AG04450 (cell line): ENCODE data around the gene FAM120AOS. TPM values are rescaled to one million over a fixed set of nuclear protein-coding genes. Genes with fewer than 3 reads are reported as not detected.

Source experiments
- CTCF ChIA-PET: fragments of 300-600, 350-600 bp; formaldehyde crosslinking; extraction: SDS; loops from one replicate; lab custom pipeline; 2022; ENCODE audit warnings: antibody characterized with exemption, inconsistent platforms; lab: Charles Lee
- POLR2A ChIA-PET: fragments of 350-600 bp; formaldehyde crosslinking; extraction: SDS; loops from one replicate; lab custom pipeline; 2021; ENCODE audit warnings: antibody characterized with exemption, inconsistent platforms; lab: Yijun Ruan, JAX
- DNase-seq: peaks from one replicate; pipeline ENCODE4 v3.0.0-alpha.2; 2011; ENCODE audit warnings: low read depth, low spot score
- H3K27ac ChIP-seq: one replicate; pipeline ENCODE4 v1.5.1; 2012; ENCODE audit warnings: low read depth, low read length, control low read depth
- H3K27me3 ChIP-seq: one replicate; pipeline ENCODE4 v1.6.0; 2012; ENCODE audit warnings: low read length; ENCODE audit not compliant: control insufficient read depth, insufficient read depth
- H3K4me3 ChIP-seq: 2 replicates; pipeline ENCODE4 v1.5.1; 2011; ENCODE audit warnings: mild to moderate bottlenecking, low read depth, low read length, control low read depth
- H3K9me3 ChIP-seq: 2 replicates; pipeline ENCODE4 v1.5.1; 2012; ENCODE audit warnings: low read length; ENCODE audit not compliant: control insufficient read depth, insufficient read depth
- CTCF ChIP-seq: IDR thresholded peaks from 2 replicates; pipeline ENCODE4 v1.5.1; 2011; ENCODE audit warnings: low read depth, low read length, control low read depth, inconsistent platforms
- polyA plus RNA-seq: library from polyadenylated mRNA; depleted of rRNA; stranded (reverse); fragments of >200 nt; gene quantifications from 2 replicates; pipeline ENCODE4 v1.2.3, GENCODE V29; 2011

FAM120AOS gene
- polyA plus RNA-seq, 1 experiment, result 42.9 TPM

- Histone ChIP-seq H3K27me3 (no peaks in the 10 kb centered on the region), H3K27ac (no peak overlapping the region), H3K4me3 (no peak overlapping the region), H3K9me3 (no peaks in the 10 kb centered on the region)
- ChIA-PET POLR2A (no interaction called here), CTCF (no interaction called here)
- DNase-seq, result no peak
- no peak for TF ChIP-seq CTCF
Observed at GRCh38 chr9:93461414-93461743, 8.0 kb upstream of the FAM120AOS start.

- DNase-seq, result no peak
- Histone ChIP-seq H3K27me3 (no peaks in the 10 kb centered on the region), H3K9me3 (no peaks in the 10 kb centered on the region), H3K27ac (no peak overlapping the region), H3K4me3 (no peak overlapping the region)
- no peak for TF ChIP-seq CTCF
- CTCF ChIA-PET, result interaction anchor here (1.4 kb wide), 1 partner anchor 106 kb away, joined by 5 read pairs; no protein-coding TSS in a partner anchor
- POLR2A ChIA-PET, result no interaction called here
Observed at GRCh38 chr9:93460689-93461413, 7.5 kb upstream of the FAM120AOS start.

GRCh38 chr9:93459432-93459847 lies 6.1 kb upstream of the FAM120AOS start:
- H3K27ac ChIP-seq, result no peak overlapping the region
- no peaks in the 10 kb centered on the region for H3K9me3 ChIP-seq
- no peak overlapping the region for H3K4me3 ChIP-seq
- no peaks in the 10 kb centered on the region for H3K27me3 ChIP-seq
- no peak for DNase-seq
- POLR2A ChIA-PET, result no interaction called here
- TF ChIP-seq CTCF, result no peak
- CTCF ChIA-PET, result interaction anchor here (1.4 kb wide), 1 partner anchor 107 kb away, joined by 5 read pairs; no protein-coding TSS in a partner anchor

DNA sequence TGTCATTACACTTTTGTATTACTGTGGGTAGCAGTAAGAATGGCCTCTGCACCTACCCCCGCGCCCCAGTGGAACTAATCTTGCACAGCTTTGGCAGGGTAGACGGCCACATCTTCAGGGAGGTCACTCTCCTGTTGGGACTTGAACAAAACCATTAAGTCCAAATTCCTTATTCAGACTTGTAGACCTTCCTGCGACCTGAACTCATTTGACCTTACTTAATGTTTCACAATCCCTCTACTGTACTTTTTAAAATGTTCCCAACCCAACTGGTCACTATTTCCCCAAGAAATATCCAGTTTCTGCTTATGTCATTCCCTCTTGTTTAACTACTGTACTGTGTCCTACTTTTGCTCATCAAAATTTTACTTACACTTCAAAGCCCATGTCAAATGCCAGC lies 5.3 kb upstream of the FAM120AOS start:
- ChIA-PET POLR2A (no interaction called here), CTCF (no interaction called here)
- no peak overlapping the region for H3K4me3 ChIP-seq
- TF ChIP-seq CTCF, result no peak
- H3K9me3 ChIP-seq, result no peaks in the 10 kb centered on the region
- no peak for DNase-seq
- H3K27ac ChIP-seq, result no peak overlapping the region
- no peaks in the 10 kb centered on the region for H3K27me3 ChIP-seq

- Histone ChIP-seq H3K4me3 (no peak overlapping the region), H3K9me3 (no peaks in the 10 kb centered on the region; the same call in 1 of the 2 replicates), H3K27ac (no peak overlapping the region), H3K27me3 (no peaks in the 10 kb centered on the region)
- ChIA-PET POLR2A (no interaction called here), CTCF (interaction anchor here (0.6 to 3.1 kb wide), 3 partner anchors 10 to 612 kb away, joined by 3 to 28 read pairs (median 5); no protein-coding TSS in a partner anchor)
- TF ChIP-seq CTCF, result no peak
- no peak for DNase-seq
Observed at GRCh38 chr9:93457006-93457405, 3.6 kb upstream of the FAM120AOS start.
